ENCODE results near the gene LZTR1. TPM values are rescaled to one million over a fixed set of nuclear protein-coding genes. Genes with fewer than 3 reads are reported as not detected.

LZTR1 gene
- total RNA-seq, 1 experiment from 2014 or later, result 41.0 TPM

- Histone ChIP-seq H3K27me3 (ENCODE audit: low read length) (no peaks in the 10 kb centered on the region), H3K4me3 (ENCODE audit: low read length) (no peak overlapping the region), H3K27ac (ENCODE audit: low read length) (no peak overlapping the region), H3K36me3 (ENCODE audit: low read depth, low read length) (no peaks in the 10 kb centered on the region), H3K4me1 (ENCODE audit: insufficient read depth, low read length) (peaks cover 13% of the 10 kb centered on the region), H3K79me2 (ENCODE audit: low read length) (peaks cover 8% of the 10 kb centered on the region; the same call in 1 of the 2 replicates), H3K9ac (ENCODE audit: low read length) (no peak overlapping the region), H3K9me3 (ENCODE audit: low read length) (no peaks in the 10 kb centered on the region), H3K4me2 (ENCODE audit: low read length) (no peak overlapping the region), H3K9me2 (replicated peaks; ENCODE audit: low read length) (no peaks in the 10 kb centered on the region), H2AFZ (ENCODE audit: low read length) (no peak overlapping the region), H4K20me1 (ENCODE audit: low read length) (no peaks in the 10 kb centered on the region), H3F3A (ENCODE audit: low read length, unreplicated experiment) (peaks cover 4% of the 10 kb centered on the region)
- TF ChIP-seq EZH2 (IDR thresholded peaks at IDR 0.05; ENCODE audit: low read length, unreplicated experiment) (no peak), EZH2phosphoT487 (IDR thresholded peaks at IDR 0.05; ENCODE audit: borderline replicate concordance, low read length) (no peak), CTCF (conservative IDR thresholded peaks at IDR 0.05; ENCODE audit: low read depth, low read length) (no peak)
- ChIA-PET CTCF (interaction anchor here (0.7 kb wide), 1 partner anchor 74 kb away, joined by 3 read pairs; no protein-coding TSS in a partner anchor), POLR2A (ENCODE audit: unreplicated experiment) (no interaction called here)
- no TSS peak for BruUV-seq (replicated peaks)
- ATAC-seq, result no peak
- DNase-seq, result no peak
- intact Hi-C loops (cut with micrococcal nuclease), result no loop called here
Measured at GRCh38 chr22:20960609-20961008, 21.5 kb upstream of the LZTR1 start.

GRCh38 chr22:20962491-20962945, 19.6 kb upstream of the LZTR1 start:
- Histone ChIP-seq H3K4me1 (ENCODE audit: insufficient read depth, low read length) (peaks cover 3% of the 10 kb centered on the region; the same call in 1 of the 2 replicates), H3K9ac (ENCODE audit: low read length) (no peak overlapping the region), H2AFZ (ENCODE audit: low read length) (no peak overlapping the region), H3F3A (ENCODE audit: low read length, unreplicated experiment) (no peaks in the 10 kb centered on the region), H3K4me2 (ENCODE audit: low read length) (no peak overlapping the region), H3K4me3 (ENCODE audit: low read length) (no peak overlapping the region), H3K27me3 (ENCODE audit: low read length) (no peaks in the 10 kb centered on the region), H3K79me2 (ENCODE audit: low read length) (no peaks in the 10 kb centered on the region), H3K9me2 (replicated peaks; ENCODE audit: low read length) (no peaks in the 10 kb centered on the region), H3K9me3 (ENCODE audit: low read length) (no peaks in the 10 kb centered on the region), H3K27ac (ENCODE audit: low read length) (no peak overlapping the region), H4K20me1 (ENCODE audit: low read length) (no peaks in the 10 kb centered on the region), H3K36me3 (ENCODE audit: low read depth, low read length) (no peaks in the 10 kb centered on the region)
- no peak for DNase-seq
- intact Hi-C loops (cut with micrococcal nuclease), result no loop called here
- no peak for ATAC-seq
- BruUV-seq (replicated peaks), result no TSS peak
- POLR2A ChIA-PET (ENCODE audit: unreplicated experiment), result no interaction called here
- no peak for TF ChIP-seq CTCF (conservative IDR thresholded peaks at IDR 0.05; ENCODE audit: low read depth, low read length)
- TF ChIP-seq EZH2 (IDR thresholded peaks at IDR 0.05; ENCODE audit: low read length, unreplicated experiment), result no peak
- no peak for TF ChIP-seq EZH2phosphoT487 (IDR thresholded peaks at IDR 0.05; ENCODE audit: borderline replicate concordance, low read length)
- CTCF ChIA-PET, result no interaction called here

GRCh38 chr22:20963201-20964052, 18.7 kb upstream of the LZTR1 start:
- H3K9me3 ChIP-seq (ENCODE audit: low read length), result no peaks in the 10 kb centered on the region
- H4K20me1 ChIP-seq (ENCODE audit: low read length), result no peaks in the 10 kb centered on the region
- no peak for TF ChIP-seq CTCF (conservative IDR thresholded peaks at IDR 0.05; ENCODE audit: low read depth, low read length)
- TF ChIP-seq EZH2phosphoT487 (IDR thresholded peaks at IDR 0.05; ENCODE audit: borderline replicate concordance, low read length), result no peak
- DNase-seq (no peak), ATAC-seq (no peak)
- H3K79me2 ChIP-seq (ENCODE audit: low read length), result no peaks in the 10 kb centered on the region
- POLR2A ChIA-PET (ENCODE audit: unreplicated experiment), result no interaction called here
- H2AFZ ChIP-seq (ENCODE audit: low read length), result no peak overlapping the region
- BruUV-seq (replicated peaks), result no TSS peak
- no peaks in the 10 kb centered on the region for H3F3A ChIP-seq (ENCODE audit: low read length, unreplicated experiment)
- H3K4me3 ChIP-seq (ENCODE audit: low read length), result no peak overlapping the region
- H3K9ac ChIP-seq (ENCODE audit: low read length), result no peak overlapping the region
- H3K36me3 ChIP-seq (ENCODE audit: low read depth, low read length), result no peaks in the 10 kb centered on the region
- H3K27me3 ChIP-seq (ENCODE audit: low read length), result no peaks in the 10 kb centered on the region
- H3K4me2 ChIP-seq (ENCODE audit: low read length), result no peak overlapping the region
- H3K9me2 ChIP-seq (replicated peaks; ENCODE audit: low read length), result no peaks in the 10 kb centered on the region
- CTCF ChIA-PET, result no interaction called here
- H3K4me1 ChIP-seq (ENCODE audit: insufficient read depth, low read length), result no peaks in the 10 kb centered on the region; the same call in 1 of the 2 replicates
- intact Hi-C loops (cut with micrococcal nuclease), result no loop called here
- H3K27ac ChIP-seq (ENCODE audit: low read length), result no peak overlapping the region

Data from PC-3 (cell line).